RWPE2 (cell line): ENCODE measurements around the gene NAPB.

Experiments used
- ATAC-seq: fragments of 200-7000 bp; cut with Tn5 transposase; 3 replicates; pipeline ENCODE4 v1.9.1; 2021; ENCODE audit warnings: low read depth
- DNase-seq: peaks from one replicate; pipeline ENCODE4 v3.0.0-alpha.2; 2020; ENCODE audit warnings: low spot score
- H3K27ac ChIP-seq: fragments of 450-650 bp; 2 replicates; pipeline ENCODE4 v1.5.1; 2017; ENCODE audit warnings: mild to moderate bottlenecking; ENCODE audit not compliant: poor library complexity, severe bottlenecking
- H3K27me3 ChIP-seq: fragments of 250-450 bp; sonication (Bioruptor Pico); 2 replicates; pipeline ENCODE4 v1.5.1; 2021; ENCODE audit warnings: mild to moderate bottlenecking, moderate library complexity; ENCODE audit not compliant: insufficient read depth, poor library complexity, severe bottlenecking
- H3K36me3 ChIP-seq: fragments of 250-450 bp; sonication (Bioruptor Pico); 2 replicates; pipeline ENCODE4 v1.5.1; 2020; ENCODE audit warnings: low read depth, mild to moderate bottlenecking, moderate library complexity
- H3K4me1 ChIP-seq: fragments of 250-450 bp; sonication (Bioruptor Pico); 2 replicates; pipeline ENCODE4 v1.5.1; 2021; ENCODE audit warnings: mild to moderate bottlenecking, moderate library complexity; ENCODE audit not compliant: insufficient read depth, poor library complexity, severe bottlenecking
- H3K4me3 ChIP-seq: fragments of 250-450 bp; sonication (Bioruptor Pico); 2 replicates; pipeline ENCODE4 v1.5.1; 2021; ENCODE audit warnings: mild to moderate bottlenecking, moderate library complexity; ENCODE audit not compliant: severe bottlenecking
- H3K9me3 ChIP-seq: fragments of 250-450 bp; sonication (Bioruptor Pico); 2 replicates; pipeline ENCODE4 v1.5.1; 2021; ENCODE audit warnings: mild to moderate bottlenecking, moderate library complexity; ENCODE audit not compliant: severe bottlenecking
- CTCF ChIP-seq: fragments of 450-650 bp; IDR thresholded peaks from one replicate; pipeline ENCODE4 v1.5.1; 2017; ENCODE audit warnings: mild to moderate bottlenecking, moderate library complexity; ENCODE audit not compliant: poor library complexity, severe bottlenecking

NAPB gene

GRCh38 chr20:23438661-23439060, 17.4 kb upstream of the NAPB start:
- Histone ChIP-seq H3K4me3 (no peak overlapping the region), H3K4me1 (no peaks in the 10 kb centered on the region), H3K27ac (no peak overlapping the region), H3K27me3 (no peaks in the 10 kb centered on the region), H3K36me3 (no peaks in the 10 kb centered on the region), H3K9me3 (no peaks in the 10 kb centered on the region)
- no peak for TF ChIP-seq CTCF
- DNase-seq (no peak), ATAC-seq (no peak)

DNA sequence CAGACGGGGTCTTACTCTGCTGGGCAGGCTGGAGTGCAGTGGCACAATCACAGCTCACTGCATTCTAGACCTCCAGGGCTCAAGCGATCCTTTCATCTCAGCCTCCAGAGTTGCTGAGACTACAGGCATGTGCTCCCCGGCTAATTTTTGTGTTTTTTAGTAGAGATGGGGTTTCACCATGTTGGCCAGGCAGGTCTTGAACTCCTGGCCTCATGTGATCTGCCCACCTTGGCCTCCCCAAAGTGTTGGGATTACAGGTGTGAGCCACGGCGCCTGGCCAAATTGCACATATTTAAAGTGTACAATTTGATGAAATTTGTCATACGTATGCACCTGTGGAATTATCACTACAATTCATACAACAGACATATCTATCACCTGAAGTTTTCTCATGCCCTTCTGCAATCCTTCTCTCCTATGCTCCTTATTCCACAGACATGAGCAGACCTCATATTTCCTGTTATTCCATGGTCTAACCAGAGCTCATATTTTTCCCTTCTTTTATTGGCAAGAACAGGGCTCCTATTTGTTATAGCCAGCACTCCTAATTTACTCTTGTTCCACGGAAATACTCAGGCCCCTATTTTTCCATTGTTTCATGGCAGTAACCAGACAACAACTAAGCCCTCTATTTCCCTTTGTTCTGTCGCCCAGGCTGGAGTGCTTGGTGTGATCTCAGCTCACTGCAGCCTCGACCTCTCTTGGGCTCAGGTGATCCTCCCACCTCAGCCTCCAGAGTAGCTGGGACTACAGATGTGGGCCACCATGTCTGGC, 16.0 kb upstream of the NAPB start:
- no peak for ATAC-seq
- no peak for TF ChIP-seq CTCF
- no peak for DNase-seq

GRCh38 chr20:23436681-23437080, 15.4 kb upstream of the NAPB start:
- Histone ChIP-seq H3K27me3 (no peaks in the 10 kb centered on the region), H3K4me1 (no peaks in the 10 kb centered on the region), H3K4me3 (no peak overlapping the region), H3K27ac (no peak overlapping the region), H3K9me3 (no peaks in the 10 kb centered on the region), H3K36me3 (no peaks in the 10 kb centered on the region)
- DNase-seq (no peak), ATAC-seq (no peak)
- no peak for TF ChIP-seq CTCF

More for the DNA sequence above, 16.0 kb upstream of the NAPB start:
- Histone ChIP-seq H3K27ac (no peak overlapping the region), H3K27me3 (no peaks in the 10 kb centered on the region), H3K36me3 (no peaks in the 10 kb centered on the region), H3K4me3 (no peak overlapping the region), H3K4me1 (no peaks in the 10 kb centered on the region), H3K9me3 (no peaks in the 10 kb centered on the region)

DNA sequence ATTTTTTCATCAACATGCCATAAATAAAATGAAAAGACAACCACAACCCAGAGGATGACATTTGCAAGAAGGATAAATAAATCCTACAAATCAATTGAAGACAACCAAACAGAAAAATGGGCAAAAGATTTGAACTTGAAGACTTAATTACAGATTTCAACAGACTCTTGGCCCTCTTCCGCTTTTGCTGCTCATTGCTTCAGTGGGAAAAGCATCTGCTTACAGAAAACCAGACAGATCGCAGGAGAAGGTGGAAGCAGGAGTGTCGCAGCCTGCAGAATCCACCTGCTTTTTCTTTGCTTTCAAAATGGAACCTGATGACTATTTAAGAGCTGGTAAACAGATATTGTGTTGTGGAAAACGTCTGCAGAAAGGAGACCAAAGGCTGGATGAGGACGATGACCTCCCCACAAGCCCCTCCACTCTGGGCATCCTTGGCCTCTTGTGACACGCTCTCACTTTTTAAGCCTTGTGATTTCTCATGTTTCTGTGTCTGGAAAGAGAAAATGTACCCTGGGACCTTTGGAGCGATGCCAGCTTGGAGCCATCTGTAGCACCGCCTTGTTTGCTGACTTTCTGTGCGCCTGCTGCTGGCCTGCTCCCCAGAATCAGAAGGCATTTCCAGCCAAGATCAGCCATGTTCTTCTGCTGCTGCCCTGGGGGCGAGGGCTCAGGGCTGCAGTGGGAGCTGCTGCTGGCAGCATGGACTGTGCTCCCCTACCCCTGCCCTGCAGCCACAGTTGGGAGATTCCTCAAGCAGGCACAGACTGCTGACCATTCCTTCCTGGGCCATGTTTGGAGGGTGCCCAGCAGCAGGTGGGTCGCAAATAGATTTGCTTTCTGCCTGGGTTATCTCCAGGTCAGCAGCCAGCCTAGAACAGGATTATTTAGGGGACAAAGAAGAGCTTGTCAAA, 14.6 kb upstream of the NAPB start:
- TF ChIP-seq CTCF: no peak
- Histone ChIP-seq H3K27me3 (no peaks in the 10 kb centered on the region), H3K9me3 (no peaks in the 10 kb centered on the region), H3K4me3 (no peak overlapping the region), H3K4me1 (no peaks in the 10 kb centered on the region), H3K36me3 (no peaks in the 10 kb centered on the region), H3K27ac (no peak overlapping the region)
- ATAC-seq (no peak), DNase-seq (no peak)
